Heart left ventricle (tissue), 16 donors: Measurements from ENCODE around the gene FOXK2. TPM values are rescaled to one million over a fixed set of nuclear protein-coding genes. Genes with fewer than 3 reads are reported as not detected.

Experiments
- ATAC-seq, 4 donors: fragments of 200-7000 bp; cut with Tn5 transposase; one replicate each; pipeline ENCODE4 v1.9.1; 2020 to 2022; ENCODE audit warnings: moderate library complexity in 4 of 4, mild to moderate bottlenecking in 3 of 4, moderate number of reproducible peaks in 1 of 4
- DNase-seq, 5 donors: peaks; one replicate each; pipeline ENCODE4 v3.0.0-alpha.2; 2020
- H3K27ac ChIP-seq, 12 donors: fragments of 200-600 bp; sonication (generic) in 4 of 12; one replicate each; pipeline versions ENCODE4 v1.5.0 to v1.8.0; 2016 to 2022; ENCODE audit warnings: mild to moderate bottlenecking in 2 of 12
- H3K27me3 ChIP-seq, 9 donors: fragments of 200-600 bp; sonication (generic) in 2 of 9; one replicate each; pipeline versions ENCODE4 v1.5.1 to v1.8.0; 2016 to 2022; ENCODE audit warnings: mild to moderate bottlenecking in 3 of 9
- H3K36me3 ChIP-seq, 9 donors: fragments of 200-600 bp; sonication (generic) in 2 of 9; one replicate each; pipeline versions ENCODE4 v1.5.0 to v1.8.0; 2018 to 2022; ENCODE audit warnings: mild to moderate bottlenecking in 2 of 9
- H3K4me1 ChIP-seq, 12 donors: fragments of 200-600 bp; sonication (generic) in 4 of 12; one replicate each; pipeline versions ENCODE4 v1.5.0 to v1.8.0; 2016 to 2022; ENCODE audit warnings: mild to moderate bottlenecking in 3 of 12
- H3K4me3 ChIP-seq, 12 donors: fragments of 200-600 bp; sonication (generic) in 4 of 12; one replicate each; pipeline versions ENCODE4 v1.5.0 to v1.8.0; 2017 to 2022; ENCODE audit warnings: mild to moderate bottlenecking in 9 of 12, moderate library complexity in 4 of 12
- H3K9me3 ChIP-seq, 12 donors: fragments of 200-600 bp; sonication (generic) in 4 of 12; one replicate each; pipeline versions ENCODE4 v1.5.0 to v1.8.0; 2016 to 2022; ENCODE audit warnings: mild to moderate bottlenecking in 1 of 12
- POLR2A ChIP-seq, 2 donors: fragments of 450-650 bp; IDR thresholded peaks; one replicate each; pipeline ENCODE4 v1.6.1; 2017; ENCODE audit warnings: antibody characterized with exemption in 2 of 2, mild to moderate bottlenecking in 2 of 2, moderate library complexity in 2 of 2
- WGBS, 4 donors: extraction: QIAGEN DNeasy Blood & Tissue Kit in 2 of 4; methylation state at CpG; one replicate each; pipeline versions ENCODE4 v1.1.5 to v1.1.7; 2013 to 2018; 5-methylcytosine and 5-hydroxymethylcytosine counted together
- intact Hi-C, 10 donors: fragments of 100-400 bp; cut with DNase I; formaldehyde crosslinking; loops; one replicate each; pipeline versions ENCODE4 v1.11.1 to v1.14.2; 2022
- polyA plus RNA-seq, 2 donors: library from polyadenylated mRNA; stranded (reverse); fragments of 200-250 nt; gene quantifications; one replicate each; pipeline ENCODE4 v1.2.3, GENCODE V29; 2013
- total RNA-seq, 9 donors: library from RNA; depleted of rRNA in 2 of 9; stranded (reverse); fragments of >200 nt in 2 of 9; fragmentation: NEBNext Ultra II Directional in 3 of 9; extraction: Animal tissue kit (Norgen Biotek cat#: 25700) in 3 of 9; gene quantifications; one replicate each; pipeline versions ENCODE4 v1.1.0 to v1.2.4, GENCODE V29; 2016 to 2023
- TF ChIP-seq, protein P1 (sequence below), 12 donors: fragments of 200-600 bp; sonication (generic) in 4 of 12; IDR thresholded peaks; one replicate each; pipeline versions ENCODE4 v1.5.0 to v1.8.0; 2018 to 2022; ENCODE audit warnings: antibody characterized with exemption in 12 of 12, mild to moderate bottlenecking in 5 of 12
- donor health status: ischemic (EF 13 %, LVEDD 7.1; RV severe dilation, severe dysfunction).
- donor health status: healthy with polysubstance abuse.
- donor health status: DM: no; HTN: yes; CAD: no.
- donor health status: DM: no; HTN: no; CAD: no.
- donor health status: ischemic (EF 25% LVEDD 6.9; RV normal size, moderate dysfunction).
- donor health status: ischemic (EF 25% LVEDD 5.7; RV mildly dilated, moderate dysfunction).
- donor health status: healthy.
- donor health status: DM: yes; HTN: yes; CAD: no.
- donor health status: ischemic (EF 35%, LVEDD 5.7; RV mildly dilated, moderate dysfunction).
- donor health status: nonischemic (EF 11% LVEDD 7.7; RV severe dilation, severe dysfunction).
- donor health status: DM: yes; HTN: yes; CAD: no.
- donor health status: PGD.
- donor health status: ischemic (EF 29% LVEDD 5.4; RV normal size, mild dysfunction).
- donor health status: nonischemic (EF 23%, LVEDD 6.1; RV moderate dilation, normal function).

FOXK2 gene
- total and polyA plus RNA-seq, 11 donors: 15.6 to 77.0 (median 33.9) TPM

DNA sequence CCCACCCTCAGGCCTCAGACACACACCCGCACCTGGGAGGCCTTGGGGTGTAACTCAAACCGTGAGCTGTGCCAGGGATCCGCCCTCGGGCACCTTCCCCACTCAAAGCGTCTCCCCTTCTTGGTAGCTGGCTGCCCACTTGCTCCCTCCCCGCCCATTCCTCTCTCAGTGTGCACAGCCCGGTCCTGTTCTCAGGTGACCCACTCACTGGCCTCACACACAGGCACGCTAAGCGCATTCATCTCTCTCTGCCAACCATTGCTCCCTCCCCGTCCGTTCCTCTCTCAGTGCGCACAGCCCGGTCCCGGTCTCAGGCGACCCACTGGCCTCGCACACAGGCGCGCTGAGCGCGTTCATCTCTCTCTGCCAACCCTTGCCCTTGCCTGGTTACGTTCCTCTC is 107.9 kb downstream of the FOXK2 start:
- peak in 1 of 4 donors; percentile 20 for ATAC-seq

GRCh38 chr17:82629748-82630147 is 110.2 kb downstream of the FOXK2 start:
- no peak for ATAC-seq
- 79 to 85% (median 82%) methylated on average over 8 of the region's 8 CpGs for WGBS, 4 donors
- no peaks in the 10 kb centered on the region for H3K9me3 ChIP-seq
- TF ChIP-seq, protein P1, sequence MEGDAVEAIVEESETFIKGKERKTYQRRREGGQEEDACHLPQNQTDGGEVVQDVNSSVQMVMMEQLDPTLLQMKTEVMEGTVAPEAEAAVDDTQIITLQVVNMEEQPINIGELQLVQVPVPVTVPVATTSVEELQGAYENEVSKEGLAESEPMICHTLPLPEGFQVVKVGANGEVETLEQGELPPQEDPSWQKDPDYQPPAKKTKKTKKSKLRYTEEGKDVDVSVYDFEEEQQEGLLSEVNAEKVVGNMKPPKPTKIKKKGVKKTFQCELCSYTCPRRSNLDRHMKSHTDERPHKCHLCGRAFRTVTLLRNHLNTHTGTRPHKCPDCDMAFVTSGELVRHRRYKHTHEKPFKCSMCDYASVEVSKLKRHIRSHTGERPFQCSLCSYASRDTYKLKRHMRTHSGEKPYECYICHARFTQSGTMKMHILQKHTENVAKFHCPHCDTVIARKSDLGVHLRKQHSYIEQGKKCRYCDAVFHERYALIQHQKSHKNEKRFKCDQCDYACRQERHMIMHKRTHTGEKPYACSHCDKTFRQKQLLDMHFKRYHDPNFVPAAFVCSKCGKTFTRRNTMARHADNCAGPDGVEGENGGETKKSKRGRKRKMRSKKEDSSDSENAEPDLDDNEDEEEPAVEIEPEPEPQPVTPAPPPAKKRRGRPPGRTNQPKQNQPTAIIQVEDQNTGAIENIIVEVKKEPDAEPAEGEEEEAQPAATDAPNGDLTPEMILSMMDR (IDR thresholded peaks at IDR 0.05): no peak
- no peak for TF ChIP-seq POLR2A (IDR thresholded peaks at IDR 0.05)
- peaks cover 0 to 92% (median 72%) of the 10 kb centered on the region in 9 donors for H3K36me3 ChIP-seq
- H3K27me3 ChIP-seq: no peaks in the 10 kb centered on the region
- no peak overlapping the region for H3K27ac ChIP-seq
- no peak overlapping the region for H3K4me3 ChIP-seq
- DNase-seq: no peak
- intact Hi-C loops: no loop called here
- H3K4me1 ChIP-seq: peaks cover 0 to 11% (median 0%) of the 10 kb centered on the region in 12 donors

More for the DNA sequence above, 107.9 kb downstream of the FOXK2 start:
- DNase-seq: no peak
- TF ChIP-seq POLR2A (IDR thresholded peaks at IDR 0.05): no peak
- TF ChIP-seq, protein P1 (IDR thresholded peaks at IDR 0.05): no peak
- Histone ChIP-seq H3K4me1 (peaks cover 0 to 11% (median 0%) of the 10 kb centered on the region in 12 donors), H3K27me3 (no peaks in the 10 kb centered on the region), H3K27ac (peak overlapping the region in 1 of 12 donors; percentile 63), H3K4me3 (no peak overlapping the region), H3K36me3 (peaks cover 0 to 94% (median 79%) of the 10 kb centered on the region in 9 donors), H3K9me3 (no peaks in the 10 kb centered on the region)
- WGBS, 4 donors: 94 to 95% (median 94%) methylated on average over 21 of the region's 21 CpGs
- intact Hi-C loops: no loop called here

- WGBS, 4 donors: 91 to 92% (median 91%) methylated on average over 12 of the region's 12 CpGs
- no peak for ATAC-seq
- peaks cover 0 to 88% (median 68%) of the 10 kb centered on the region in 9 donors for H3K36me3 ChIP-seq
These were observed 110.7 kb downstream of the FOXK2 start for GRCh38 chr17:82630212-82630611.

GRCh38 chr17:82631544-82631943 is 112.0 kb downstream of the FOXK2 start:
- peaks cover 0 to 80% (median 54%) of the 10 kb centered on the region in 9 donors for H3K36me3 ChIP-seq
- WGBS, 4 donors: 60 to 94% (median 74%) methylated on average over 6 of the region's 6 CpGs

More at GRCh38 chr17:82630212-82630611, 110.7 kb downstream of the FOXK2 start:
- Histone ChIP-seq H3K27ac (no peak overlapping the region), H3K27me3 (no peaks in the 10 kb centered on the region), H3K9me3 (no peaks in the 10 kb centered on the region), H3K4me3 (no peak overlapping the region), H3K4me1 (peaks cover 0 to 11% (median 0%) of the 10 kb centered on the region in 12 donors)
- intact Hi-C loops: no loop called here
- TF ChIP-seq, protein P1 (IDR thresholded peaks at IDR 0.05): no peak
- no peak for TF ChIP-seq POLR2A (IDR thresholded peaks at IDR 0.05)
- DNase-seq: no peak

More at GRCh38 chr17:82631544-82631943, 112.0 kb downstream of the FOXK2 start:
- DNase-seq: no peak
- Histone ChIP-seq H3K4me3 (no peak overlapping the region), H3K4me1 (peaks cover 0 to 11% (median 0%) of the 10 kb centered on the region in 12 donors), H3K27ac (no peak overlapping the region), H3K27me3 (no peaks in the 10 kb centered on the region), H3K9me3 (no peaks in the 10 kb centered on the region)
- no peak for TF ChIP-seq POLR2A (IDR thresholded peaks at IDR 0.05)
- TF ChIP-seq, protein P1 (IDR thresholded peaks at IDR 0.05): no peak
- ATAC-seq: no peak
- intact Hi-C loops: no loop called here
